GM23248 (cell line): Measurements from ENCODE around the gene MNT.

Experiments used
- EZH2 ChIP-seq: fragments of 200-600 bp; sonication (generic); IDR thresholded peaks from 2 replicates; pipeline ENCODE4 v1.6.1; 2018; ENCODE audit warnings: antibody characterized with exemption, mild to moderate bottlenecking; ENCODE audit not compliant: insufficient read depth, poor library complexity, severe bottlenecking
- EZH2phosphoT487 ChIP-seq: fragments of 200-600 bp; sonication (generic); IDR thresholded peaks from 2 replicates; pipeline ENCODE4 v1.6.1; 2018; ENCODE audit warnings: antibody characterized with exemption, moderate library complexity, mild to moderate bottlenecking, low read depth; ENCODE audit not compliant: insufficient read depth

DNA sequence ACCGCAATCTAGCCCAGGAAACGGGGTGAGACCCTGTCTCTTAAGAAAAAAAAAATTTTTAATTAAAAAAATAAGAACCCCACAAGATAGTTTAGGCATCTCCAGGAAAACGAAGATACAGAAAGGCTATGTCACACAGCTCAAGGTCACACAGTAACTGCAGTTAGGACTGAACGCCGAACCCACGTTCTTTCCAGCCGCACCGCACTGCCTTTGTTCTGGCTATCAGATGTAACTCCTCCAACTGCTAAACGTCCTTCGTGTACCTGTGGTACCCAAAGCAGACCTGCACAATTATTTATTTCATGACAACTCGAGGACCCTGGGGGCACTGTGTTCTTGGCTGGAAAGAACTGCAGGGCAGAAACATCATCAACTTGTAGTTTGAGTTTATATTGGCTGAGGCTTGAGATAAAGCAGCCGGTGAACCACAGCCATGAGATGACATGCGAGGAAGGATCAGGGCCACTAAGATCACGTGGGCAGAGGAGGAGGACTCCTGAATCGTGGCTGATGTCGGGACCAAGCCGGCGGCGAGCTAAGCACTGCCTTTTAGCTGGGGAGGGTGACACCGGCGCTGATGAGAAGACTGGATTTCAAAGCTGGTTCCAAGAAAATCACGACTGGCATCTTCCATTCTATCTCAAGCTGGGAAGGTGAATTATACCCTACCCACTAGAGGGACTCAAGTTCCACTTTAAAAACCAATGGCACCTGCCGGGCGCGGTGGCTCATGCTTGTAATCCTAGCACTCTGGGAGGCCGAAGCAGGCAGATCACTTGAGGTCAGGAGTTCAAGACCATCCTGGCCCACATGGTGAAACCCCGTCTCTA lies 20.7 kb upstream of the MNT start:
- TF ChIP-seq EZH2 (no peak), EZH2phosphoT487 (no peak)
